ENCODE measurements around the gene GYPA. TPM values are rescaled to one million over a fixed set of nuclear protein-coding genes. Genes with fewer than 3 reads are reported as not detected.
"Not testable (repeated sequence)": the region's sequence is repeated elsewhere in the genome, so short reads cannot be mapped to it uniquely, and the experiment has no call there.

Gene GYPA
- total and polyA plus RNA-seq, 4 experiments from 2014 or later: not detected

DNA sequence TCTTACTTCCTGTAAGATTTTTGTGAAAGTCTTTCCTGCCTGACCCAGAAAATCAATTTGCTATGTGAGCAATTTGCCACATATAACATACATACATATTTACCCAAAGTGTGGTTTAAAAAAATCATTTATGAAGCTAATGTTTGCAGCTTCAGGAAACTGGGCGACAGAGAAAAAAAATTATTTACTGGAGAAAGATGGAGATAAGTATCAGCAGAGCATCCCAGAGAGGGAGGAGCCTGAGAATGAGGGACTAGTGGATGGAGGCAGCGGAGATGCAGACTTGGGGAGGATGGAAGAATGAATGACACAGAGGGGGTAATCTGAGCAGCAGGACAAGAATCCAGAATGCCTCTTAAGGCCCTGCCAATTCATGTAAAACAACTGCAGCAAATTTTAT is 975 bp upstream of the GYPA start:
- H3K4me1 ChIP-seq (ENCODE audit: insufficient read depth, low read length): no peaks in the 10 kb centered on the region
- H3K36me3 Mint-ChIP-seq: no peaks in the 10 kb centered on the region
- H3K27ac Mint-ChIP-seq: no peak overlapping the region
- no peaks in the 10 kb centered on the region for H3K9me3 ChIP-seq (ENCODE audit: control insufficient read depth in 1 of 2, low read length in 2 of 2)
- H3K27me3 ChIP-seq (ENCODE audit: insufficient read depth, low read length): no peaks in the 10 kb centered on the region
- no peaks in the 10 kb centered on the region for H3K9me3 Mint-ChIP-seq
- peaks cover 0 to 3% of the 10 kb centered on the region in 2 donors for H3K27me3 Mint-ChIP-seq
- H3K4me3 ChIP-seq (ENCODE audit: low read length in 2 of 2): no peak overlapping the region
- no peak overlapping the region for H3K4me3 Mint-ChIP-seq
- H3K27ac ChIP-seq (ENCODE audit: low read depth, low read length): no peak overlapping the region
- ChIA-PET POLR2A (ENCODE audit: partially characterized antibody) (no interaction called here), CTCF (ENCODE audit: partially characterized antibody) (interaction anchor here (1.2 kb wide), 1 partner anchor 37 kb away, joined by 3 read pairs; no protein-coding TSS in a partner anchor)
- DNase-seq: no peak
- intact Hi-C loops (cut with micrococcal nuclease): no loop called here
- H3K4me1 Mint-ChIP-seq: no peaks in the 10 kb centered on the region
- H3K36me3 ChIP-seq (ENCODE audit: insufficient read depth, low read length): no peaks in the 10 kb centered on the region

DNA sequence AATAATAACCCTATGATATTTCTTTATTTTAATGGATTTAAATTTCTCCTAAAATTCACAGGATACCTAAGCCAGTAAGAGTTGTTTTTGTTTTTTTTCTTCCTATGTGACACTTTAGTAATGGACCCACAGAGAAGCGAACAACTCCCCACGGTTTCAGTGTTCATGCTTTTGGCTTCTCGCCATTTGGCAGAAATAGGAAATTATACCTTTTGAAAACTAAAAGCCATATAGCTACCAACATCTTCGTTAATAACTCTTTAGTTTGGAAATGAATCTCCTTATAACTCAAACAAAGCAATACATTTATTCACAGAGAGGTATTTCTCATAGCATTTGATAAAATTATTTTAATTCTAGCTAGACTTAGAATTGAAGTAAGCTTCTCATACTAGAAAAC is 527 bp downstream of the GYPA start:
- H3K36me3 ChIP-seq (ENCODE audit: insufficient read depth, low read length); intact Hi-C loops (cut with micrococcal nuclease); POLR2A ChIA-PET (ENCODE audit: partially characterized antibody); H3K9me3 ChIP-seq (ENCODE audit: control insufficient read depth in 1 of 2, low read length in 2 of 2); H3K27ac Mint-ChIP-seq; H3K27ac ChIP-seq (ENCODE audit: low read depth, low read length); H3K27me3 Mint-ChIP-seq; H3K9me3 Mint-ChIP-seq; H3K4me3 ChIP-seq (ENCODE audit: low read length in 2 of 2); DNase-seq; H3K36me3 Mint-ChIP-seq; H3K4me1 ChIP-seq (ENCODE audit: insufficient read depth, low read length); H3K4me1 Mint-ChIP-seq; CTCF ChIA-PET (ENCODE audit: partially characterized antibody); H3K4me3 Mint-ChIP-seq; H3K27me3 ChIP-seq (ENCODE audit: insufficient read depth, low read length): not testable (repeated sequence)

DNA sequence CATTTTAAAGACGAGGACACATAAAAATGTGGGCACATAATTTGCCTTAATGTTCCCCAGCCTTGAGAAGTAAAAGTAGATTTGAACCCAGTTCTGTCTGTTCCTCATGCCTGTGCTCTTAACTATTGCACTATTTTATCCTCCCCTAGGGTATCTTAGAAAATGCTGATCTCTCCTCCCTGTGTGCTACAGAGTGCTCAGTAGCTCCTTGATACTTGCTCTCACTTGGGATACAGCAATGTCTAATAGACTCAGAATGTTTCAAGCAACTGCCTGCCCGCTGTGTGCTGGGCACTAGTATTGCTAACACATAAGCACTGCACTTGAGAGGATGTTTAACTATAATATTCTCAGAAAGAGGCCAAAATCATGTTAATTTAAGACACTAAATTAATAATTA is 971 bp downstream of the GYPA start:
- H3K36me3 Mint-ChIP-seq; H3K9me3 ChIP-seq (ENCODE audit: control insufficient read depth in 1 of 2, low read length in 2 of 2); POLR2A ChIA-PET (ENCODE audit: partially characterized antibody); H3K4me1 ChIP-seq (ENCODE audit: insufficient read depth, low read length); H3K27me3 Mint-ChIP-seq; H3K27me3 ChIP-seq (ENCODE audit: insufficient read depth, low read length); H3K9me3 Mint-ChIP-seq; H3K27ac Mint-ChIP-seq; H3K4me1 Mint-ChIP-seq; H3K36me3 ChIP-seq (ENCODE audit: insufficient read depth, low read length); intact Hi-C loops (cut with micrococcal nuclease); H3K4me3 Mint-ChIP-seq; H3K4me3 ChIP-seq (ENCODE audit: low read length in 2 of 2); DNase-seq; H3K27ac ChIP-seq (ENCODE audit: low read depth, low read length): not testable (repeated sequence)
- CTCF ChIA-PET (ENCODE audit: partially characterized antibody): interaction anchor here (1.3 kb wide), 1 partner anchor 581 kb away, joined by 3 read pairs; no protein-coding TSS in a partner anchor

GRCh38 chr4:144138239-144138638 is 2.3 kb downstream of the GYPA start:
- intact Hi-C loops (cut with micrococcal nuclease): not testable (repeated sequence)

DNA sequence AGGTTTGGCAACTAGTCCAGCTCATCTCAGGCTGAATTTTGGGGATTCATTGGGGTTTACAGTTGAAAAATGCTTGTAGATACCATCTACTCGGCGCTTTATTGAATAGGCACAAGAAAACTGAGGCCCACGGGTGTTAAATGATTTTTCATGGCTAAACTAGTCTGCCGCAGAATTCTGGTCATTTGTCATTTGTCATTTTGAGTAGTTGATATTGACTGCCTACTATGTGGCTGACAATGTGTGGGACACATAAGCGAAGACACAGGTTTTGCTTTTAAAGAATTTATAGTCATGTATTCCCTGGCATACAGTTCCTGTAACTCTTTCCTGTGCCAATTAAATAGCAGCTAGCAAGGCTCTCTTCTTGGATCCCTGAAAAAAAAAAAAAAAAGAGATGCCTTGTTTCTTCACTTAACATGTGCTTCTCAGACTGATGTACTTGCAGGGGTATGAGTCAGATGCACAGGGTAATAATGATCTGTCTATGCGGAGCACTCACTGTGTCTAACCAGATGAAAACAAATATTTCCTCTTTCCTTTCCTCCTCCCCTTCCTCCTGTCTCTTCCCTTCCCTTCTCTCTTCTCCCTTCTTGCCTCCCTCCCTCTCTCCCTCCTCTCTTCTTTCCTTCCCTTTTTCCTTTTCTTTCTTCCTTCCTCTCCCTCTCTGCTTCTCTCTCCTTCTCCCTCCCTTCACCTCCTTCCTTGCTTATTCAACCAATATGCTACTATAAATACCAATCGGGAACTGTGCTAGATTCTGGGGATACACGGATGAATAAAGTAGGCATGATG is 3.2 kb downstream of the GYPA start:
- POLR2A ChIA-PET (ENCODE audit: partially characterized antibody); H3K27me3 Mint-ChIP-seq; H3K27me3 ChIP-seq (ENCODE audit: insufficient read depth, low read length); H3K36me3 ChIP-seq (ENCODE audit: insufficient read depth, low read length); H3K4me3 ChIP-seq (ENCODE audit: low read length in 2 of 2); H3K4me3 Mint-ChIP-seq; H3K27ac Mint-ChIP-seq; H3K4me1 ChIP-seq (ENCODE audit: insufficient read depth, low read length); intact Hi-C loops (cut with micrococcal nuclease); CTCF ChIA-PET (ENCODE audit: partially characterized antibody); H3K9me3 ChIP-seq (ENCODE audit: control insufficient read depth in 1 of 2, low read length in 2 of 2); H3K9me3 Mint-ChIP-seq; H3K27ac ChIP-seq (ENCODE audit: low read depth, low read length); DNase-seq; H3K36me3 Mint-ChIP-seq; H3K4me1 Mint-ChIP-seq: not testable (repeated sequence)

More at GRCh38 chr4:144138239-144138638, 2.3 kb downstream of the GYPA start:
- H3K36me3 Mint-ChIP-seq; H3K27ac Mint-ChIP-seq; DNase-seq; H3K9me3 ChIP-seq (ENCODE audit: control insufficient read depth in 1 of 2, low read length in 2 of 2); H3K27me3 ChIP-seq (ENCODE audit: insufficient read depth, low read length); H3K27me3 Mint-ChIP-seq; POLR2A ChIA-PET (ENCODE audit: partially characterized antibody); H3K9me3 Mint-ChIP-seq; H3K4me1 ChIP-seq (ENCODE audit: insufficient read depth, low read length); H3K4me1 Mint-ChIP-seq; H3K4me3 ChIP-seq (ENCODE audit: low read length in 2 of 2); H3K36me3 ChIP-seq (ENCODE audit: insufficient read depth, low read length); H3K4me3 Mint-ChIP-seq; H3K27ac ChIP-seq (ENCODE audit: low read depth, low read length): not testable (repeated sequence)
- CTCF ChIA-PET (ENCODE audit: partially characterized antibody): interaction anchor here (1.3 kb wide), 1 partner anchor 579 kb away, joined by 3 read pairs; no protein-coding TSS in a partner anchor

GRCh38 chr4:144136189-144136588 is 4.3 kb downstream of the GYPA start:
- CTCF ChIA-PET (ENCODE audit: partially characterized antibody); POLR2A ChIA-PET (ENCODE audit: partially characterized antibody); H3K4me1 ChIP-seq (ENCODE audit: insufficient read depth, low read length); H3K27me3 Mint-ChIP-seq; DNase-seq; H3K9me3 ChIP-seq (ENCODE audit: control insufficient read depth in 1 of 2, low read length in 2 of 2); H3K36me3 ChIP-seq (ENCODE audit: insufficient read depth, low read length); H3K27ac ChIP-seq (ENCODE audit: low read depth, low read length); H3K27me3 ChIP-seq (ENCODE audit: insufficient read depth, low read length); H3K9me3 Mint-ChIP-seq; H3K4me3 ChIP-seq (ENCODE audit: low read length in 2 of 2); H3K36me3 Mint-ChIP-seq; H3K27ac Mint-ChIP-seq; H3K4me1 Mint-ChIP-seq; H3K4me3 Mint-ChIP-seq; intact Hi-C loops (cut with micrococcal nuclease): not testable (repeated sequence)

- POLR2A ChIA-PET (ENCODE audit: partially characterized antibody); CTCF ChIA-PET (ENCODE audit: partially characterized antibody); H3K4me1 ChIP-seq (ENCODE audit: insufficient read depth, low read length); H3K9me3 ChIP-seq (ENCODE audit: control insufficient read depth in 1 of 2, low read length in 2 of 2); H3K9me3 Mint-ChIP-seq; H3K4me3 ChIP-seq (ENCODE audit: low read length in 2 of 2); H3K27me3 ChIP-seq (ENCODE audit: insufficient read depth, low read length); intact Hi-C loops (cut with micrococcal nuclease); H3K4me3 Mint-ChIP-seq; H3K4me1 Mint-ChIP-seq; H3K36me3 ChIP-seq (ENCODE audit: insufficient read depth, low read length); DNase-seq; H3K36me3 Mint-ChIP-seq; H3K27ac Mint-ChIP-seq; H3K27me3 Mint-ChIP-seq; H3K27ac ChIP-seq (ENCODE audit: low read depth, low read length): not testable (repeated sequence)
Observed at GRCh38 chr4:144130167-144130566, 10.4 kb downstream of the GYPA start.

Measured in CD4-positive, alpha-beta memory T cell (primary cell).